ENCODE results near the gene POLR3H. TPM values are rescaled to one million over a fixed set of nuclear protein-coding genes. Genes with fewer than 3 reads are reported as not detected.
"Not testable (repeated sequence)": the region's sequence is repeated elsewhere in the genome, so short reads cannot be mapped to it uniquely, and the experiment has no call there.

The POLR3H gene
- total RNA-seq, 2 experiments from 2014 or later: 29.8 to 30.5 TPM

DNA sequence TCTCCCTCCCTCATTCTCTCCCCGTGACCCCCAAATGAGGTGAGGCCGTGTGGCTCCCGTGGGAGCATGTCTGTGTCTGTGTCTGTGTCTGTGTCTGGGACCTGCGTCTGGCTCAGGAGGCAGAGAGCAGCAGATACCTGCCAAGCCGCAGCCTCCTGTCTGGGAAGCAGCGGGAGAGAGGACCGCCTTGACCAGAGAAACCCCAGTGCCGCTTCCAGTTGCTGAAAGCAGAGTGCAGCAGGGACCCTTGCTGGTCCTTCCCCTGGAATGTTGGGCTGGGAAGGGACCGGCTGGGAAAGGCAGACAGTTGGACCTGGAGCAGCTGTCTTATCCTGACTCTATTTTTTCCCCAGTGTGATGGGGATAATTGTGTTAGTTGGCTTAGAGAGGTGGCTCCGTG lies 17.1 kb upstream of the POLR3H start:
- H3K4me1 Mint-ChIP-seq: peaks cover 3% of the 10 kb centered on the region
- peaks cover 46% of the 10 kb centered on the region for H3K27me3 Mint-ChIP-seq
- DNase-seq: no peak
- POLR2A ChIA-PET: no interaction called here
- no peak for ATAC-seq (ENCODE audit: low read depth)
- no peaks in the 10 kb centered on the region for H3K36me3 Mint-ChIP-seq
- H3K4me3 Mint-ChIP-seq: no peak overlapping the region
- no peaks in the 10 kb centered on the region for H3K9me3 Mint-ChIP-seq
- no peak overlapping the region for H3K27ac Mint-ChIP-seq

DNA sequence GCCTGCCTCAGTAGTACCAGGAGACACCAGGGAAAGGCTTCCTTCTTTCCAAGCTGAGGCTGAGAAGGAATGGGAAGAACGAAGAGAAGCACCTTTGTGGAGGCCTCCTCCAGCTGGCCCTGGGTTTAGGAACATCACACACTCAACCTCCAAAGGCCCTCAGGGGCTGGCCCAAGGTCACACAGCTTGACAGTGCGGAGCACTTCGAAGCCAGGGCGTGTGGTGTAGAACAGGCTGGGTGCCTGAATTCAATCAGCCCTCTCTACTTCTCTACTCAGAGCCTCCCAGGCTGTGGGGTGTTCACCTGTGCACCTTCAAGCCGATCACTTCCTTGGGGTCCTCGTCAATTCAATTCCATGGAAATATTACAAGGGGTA lies 15.8 kb upstream of the POLR3H start:
- POLR2A ChIA-PET: interaction anchor here (0.6 to 0.8 kb wide), 2 partner anchors 61 to 103 kb away, joined by 3 to 7 read pairs; partner anchors contain the start of genes DESI1 and XRCC6
- no peaks in the 10 kb centered on the region for H3K9me3 Mint-ChIP-seq
- no peak overlapping the region for H3K27ac Mint-ChIP-seq
- H3K36me3 Mint-ChIP-seq: no peaks in the 10 kb centered on the region
- no peak overlapping the region for H3K4me3 Mint-ChIP-seq
- H3K27me3 Mint-ChIP-seq: peaks cover 50% of the 10 kb centered on the region
- no peaks in the 10 kb centered on the region for H3K4me1 Mint-ChIP-seq
- DNase-seq (no peak), ATAC-seq (ENCODE audit: low read depth) (no peak)

DNA sequence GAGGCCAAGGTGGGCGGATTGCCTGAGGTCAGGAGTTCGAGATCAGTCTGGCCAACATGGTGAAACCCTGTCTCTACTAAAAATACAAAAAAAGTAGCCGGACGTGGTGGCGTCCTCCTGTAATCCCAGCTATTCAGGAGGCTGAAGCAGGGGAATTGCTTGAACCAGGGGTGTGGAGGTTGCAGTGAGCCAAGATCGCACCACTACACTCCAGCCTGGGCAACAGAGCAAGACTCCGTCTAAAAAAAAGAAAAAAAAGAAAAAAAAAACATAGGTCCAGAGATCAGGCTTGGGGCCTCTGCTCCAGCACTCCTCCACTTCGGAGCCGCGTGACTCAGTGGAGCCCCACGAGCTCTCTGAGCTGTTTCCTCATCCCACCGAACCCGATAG lies 14.0 kb upstream of the POLR3H start:
- not testable (repeated sequence) for DNase-seq; H3K4me1 Mint-ChIP-seq; ATAC-seq (ENCODE audit: low read depth); H3K27ac Mint-ChIP-seq; H3K36me3 Mint-ChIP-seq; H3K9me3 Mint-ChIP-seq; H3K4me3 Mint-ChIP-seq
- POLR2A ChIA-PET: interaction anchor here (0.6 to 1.3 kb wide), 2 partner anchors 17 to 104 kb away, joined by 3 read pairs; no protein-coding TSS in a partner anchor
- peaks cover 58% of the 10 kb centered on the region for H3K27me3 Mint-ChIP-seq

DNA sequence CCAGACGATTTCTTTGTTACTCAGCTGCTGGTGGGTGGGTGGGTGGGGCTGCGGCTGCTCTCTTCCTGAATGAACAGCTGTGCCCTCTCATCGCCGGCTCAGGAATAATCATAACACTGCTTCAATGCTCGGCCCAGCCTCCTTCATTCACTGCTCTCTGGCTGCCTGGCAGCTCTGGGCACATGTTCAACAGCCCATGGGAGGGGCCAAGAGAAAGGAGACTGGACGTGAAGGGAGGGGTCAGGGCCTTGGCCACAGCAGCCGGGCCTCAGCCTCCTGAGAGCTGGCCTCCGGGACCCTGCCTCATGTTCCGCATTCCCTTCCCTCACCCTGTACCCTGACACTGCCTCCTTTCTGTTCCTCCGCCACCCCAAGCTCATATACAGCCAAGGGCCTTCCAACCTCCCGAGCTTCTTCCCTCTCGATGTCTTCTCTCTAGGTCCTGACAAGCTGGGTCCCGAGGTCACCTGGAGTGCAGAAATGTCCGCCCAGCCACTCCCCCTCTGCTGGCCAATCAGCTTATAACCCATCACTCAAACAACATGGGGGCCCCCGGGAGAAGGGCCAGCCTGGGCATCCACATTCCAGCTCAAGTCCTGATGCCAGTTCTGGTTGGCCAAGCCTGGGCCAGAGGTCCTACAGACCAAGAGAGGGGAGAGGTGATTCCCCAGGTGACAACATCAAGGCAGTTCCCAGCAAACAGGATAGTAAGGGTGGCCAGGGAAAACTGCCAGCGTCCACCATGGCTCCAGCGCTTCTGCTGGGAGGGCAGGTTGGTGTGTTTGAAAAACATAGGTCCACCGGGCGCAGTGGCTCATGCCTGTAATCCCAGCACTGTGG lies 13.4 kb upstream of the POLR3H start:
- Mint-ChIP-seq H3K4me3 (no peak overlapping the region), H3K27ac (no peak overlapping the region), H3K9me3 (no peaks in the 10 kb centered on the region), H3K4me1 (no peaks in the 10 kb centered on the region), H3K27me3 (peaks cover 55% of the 10 kb centered on the region), H3K36me3 (no peaks in the 10 kb centered on the region)
- POLR2A ChIA-PET: interaction anchor here (0.6 to 1.3 kb wide), 4 partner anchors 7 to 104 kb away, joined by 3 to 4 read pairs (median 3); partner anchors contain the start of gene PMM1
- DNase-seq (no peak), ATAC-seq (ENCODE audit: low read depth) (no peak)

DNA sequence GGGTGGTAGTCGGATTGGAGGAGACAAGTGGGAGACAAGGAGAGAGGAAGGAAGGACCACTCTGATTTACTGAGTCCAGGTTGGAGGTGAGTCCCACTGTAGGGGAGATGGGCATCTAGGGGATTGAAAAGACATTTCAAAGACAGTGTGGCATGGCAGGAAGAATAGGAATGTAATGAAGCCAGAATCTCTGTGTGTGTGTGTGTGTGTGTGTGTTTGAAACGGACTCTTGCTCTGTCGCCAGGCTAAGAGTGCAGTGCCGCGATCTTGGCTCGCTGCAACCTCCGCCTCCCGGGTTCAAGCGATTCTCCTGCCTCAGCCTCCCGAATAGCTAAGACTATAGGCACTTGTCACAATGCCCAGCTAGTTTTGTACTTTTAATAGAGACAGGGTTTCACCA lies 12.3 kb upstream of the POLR3H start:
- POLR2A ChIA-PET: interaction anchor here (1.3 kb wide), 1 partner anchor 33 kb away, joined by 3 read pairs; the partner anchor contains the start of gene PMM1
- no peaks in the 10 kb centered on the region for H3K9me3 Mint-ChIP-seq
- DNase-seq: no peak
- peaks cover 57% of the 10 kb centered on the region for H3K27me3 Mint-ChIP-seq
- no peak overlapping the region for H3K4me3 Mint-ChIP-seq
- ATAC-seq (ENCODE audit: low read depth): no peak
- H3K36me3 Mint-ChIP-seq: no peaks in the 10 kb centered on the region
- no peak overlapping the region for H3K27ac Mint-ChIP-seq
- no peaks in the 10 kb centered on the region for H3K4me1 Mint-ChIP-seq

DNA sequence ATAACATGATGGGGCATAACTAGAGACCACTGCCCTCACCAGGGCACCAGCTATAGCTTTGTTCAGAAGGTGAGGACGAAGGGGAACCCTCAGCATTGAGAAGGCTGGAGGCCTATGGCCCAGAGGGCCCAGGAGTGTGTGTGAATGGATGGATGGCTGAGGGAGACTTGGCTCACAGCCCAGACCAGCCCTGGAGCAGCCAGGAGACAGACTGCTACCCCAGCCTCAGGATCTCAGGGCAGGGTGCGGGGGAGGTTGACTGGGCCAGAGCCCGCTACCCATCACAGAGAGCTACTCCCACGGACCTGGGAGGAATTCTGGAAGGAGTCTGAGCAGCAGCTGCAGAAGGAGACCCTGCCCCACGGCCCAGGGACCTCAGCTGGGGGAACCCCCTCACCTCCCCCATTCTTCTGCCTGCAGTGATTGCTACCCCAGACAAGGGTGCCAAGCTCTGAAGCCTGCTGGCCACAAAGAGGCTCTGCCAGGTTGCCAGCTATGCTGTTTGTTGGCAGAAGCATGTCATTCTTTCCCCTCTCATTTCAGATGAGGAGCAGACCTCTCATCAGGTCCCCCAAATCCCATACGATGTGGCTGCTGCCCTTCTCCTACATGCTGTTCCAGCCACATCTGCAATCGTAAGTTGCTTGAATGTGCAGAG lies 11.2 kb upstream of the POLR3H start:
- no peak for ATAC-seq (ENCODE audit: low read depth)
- Mint-ChIP-seq H3K4me1 (no peaks in the 10 kb centered on the region), H3K27ac (no peak overlapping the region), H3K27me3 (peaks cover 52% of the 10 kb centered on the region), H3K9me3 (no peaks in the 10 kb centered on the region), H3K36me3 (no peaks in the 10 kb centered on the region), H3K4me3 (no peak overlapping the region)
- POLR2A ChIA-PET: interaction anchor here (0.6 kb wide), 1 partner anchor 263 kb away, joined by 3 read pairs; no protein-coding TSS in a partner anchor
- DNase-seq: no peak

DNA sequence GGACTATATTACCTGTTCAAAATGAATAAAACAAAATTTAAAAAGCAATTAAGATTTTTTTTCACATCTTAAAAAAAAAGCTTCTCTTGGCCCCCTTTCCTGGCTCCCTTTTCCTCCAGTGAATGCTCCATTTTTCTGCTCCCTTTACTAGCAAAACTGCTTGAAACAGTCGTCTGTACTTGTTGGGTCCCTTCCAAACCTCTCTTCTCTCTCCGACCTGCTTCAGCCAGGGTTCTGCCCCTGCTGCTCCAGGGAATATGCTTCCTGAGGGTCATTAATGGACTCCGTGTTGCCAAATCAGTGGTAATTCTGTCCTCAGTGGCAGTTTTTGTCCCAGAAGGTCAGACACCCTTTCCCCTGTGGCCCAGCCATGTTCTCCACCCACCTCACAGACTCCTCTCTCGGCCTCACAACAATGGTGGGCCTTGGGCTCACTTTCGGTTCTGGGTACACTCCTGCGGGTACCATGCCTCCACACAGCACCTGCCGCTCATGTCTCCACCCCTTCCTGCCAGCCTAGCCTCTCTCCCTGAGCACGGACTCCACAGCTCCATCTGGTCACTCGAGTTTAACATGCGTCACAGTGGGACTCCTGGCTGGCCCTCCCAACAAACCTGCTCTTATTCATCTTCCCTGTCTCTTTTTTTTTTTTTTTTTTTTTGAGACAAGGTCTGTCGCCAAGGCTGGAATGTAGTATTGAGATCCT lies 7.8 kb upstream of the POLR3H start:
- Mint-ChIP-seq H3K27ac (no peak overlapping the region), H3K36me3 (no peaks in the 10 kb centered on the region), H3K9me3 (no peaks in the 10 kb centered on the region), H3K4me3 (no peak overlapping the region), H3K4me1 (no peaks in the 10 kb centered on the region), H3K27me3 (peaks cover 32% of the 10 kb centered on the region)
- no peak for ATAC-seq (ENCODE audit: low read depth)
- no peak for DNase-seq
- POLR2A ChIA-PET: interaction anchor here (0.6 kb wide), 1 partner anchor 531 kb away, joined by 3 read pairs; no protein-coding TSS in a partner anchor

DNA sequence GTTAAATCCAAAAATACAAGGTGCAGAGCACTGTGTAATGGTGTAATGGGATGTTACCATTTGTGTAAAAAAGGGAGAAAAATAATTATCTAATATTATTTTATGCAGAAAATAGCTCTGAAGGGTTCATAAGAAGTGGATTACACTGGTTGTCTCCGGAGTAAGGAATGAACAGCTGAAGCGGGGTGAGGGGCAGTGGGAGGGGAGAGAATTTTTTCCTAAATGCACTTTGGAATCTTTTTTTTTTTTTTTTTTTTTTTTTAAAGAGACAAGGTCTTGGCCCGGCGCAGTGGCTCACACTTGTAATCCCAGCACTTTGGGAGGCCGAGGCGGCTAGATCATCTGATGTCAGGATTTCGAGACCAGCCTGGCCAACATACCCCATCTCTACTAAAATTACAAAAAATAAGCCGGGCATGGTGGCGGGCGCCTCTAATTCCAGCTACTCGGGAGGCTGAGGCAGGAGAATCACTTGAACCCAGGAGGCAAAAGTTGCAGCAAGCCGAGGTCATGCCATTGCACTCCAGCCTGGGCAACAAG lies 6.8 kb upstream of the POLR3H start:
- no peak for DNase-seq
- H3K36me3 Mint-ChIP-seq: no peaks in the 10 kb centered on the region
- H3K27me3 Mint-ChIP-seq: peaks cover 26% of the 10 kb centered on the region
- H3K9me3 Mint-ChIP-seq: no peaks in the 10 kb centered on the region
- no peak overlapping the region for H3K27ac Mint-ChIP-seq
- no peak for ATAC-seq (ENCODE audit: low read depth)
- no peaks in the 10 kb centered on the region for H3K4me1 Mint-ChIP-seq
- POLR2A ChIA-PET: interaction anchor here (0.6 kb wide), 1 partner anchor 30 kb away, joined by 3 read pairs; no protein-coding TSS in a partner anchor
- no peak overlapping the region for H3K4me3 Mint-ChIP-seq

DNA sequence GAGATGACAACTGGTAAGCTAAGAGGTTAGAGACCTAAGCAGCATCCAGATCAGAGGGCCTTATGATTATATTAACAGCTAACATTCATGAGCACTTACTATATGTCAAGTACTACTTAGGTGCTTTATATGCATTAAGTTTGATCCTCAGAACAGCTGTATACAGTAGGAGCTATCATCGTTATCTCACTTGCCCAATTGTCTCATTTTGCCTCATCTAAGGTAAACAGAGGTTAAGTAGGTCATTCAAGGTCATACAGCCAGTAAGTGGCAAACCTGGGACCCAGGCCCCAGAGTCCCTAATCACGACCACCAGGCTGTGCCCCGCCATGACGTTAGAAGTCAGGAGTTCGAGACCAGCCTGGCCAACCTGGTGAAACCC lies 4.6 kb upstream of the POLR3H start:
- Mint-ChIP-seq H3K27ac (no peak overlapping the region), H3K4me3 (no peak overlapping the region), H3K36me3 (peaks cover 1% of the 10 kb centered on the region), H3K9me3 (no peaks in the 10 kb centered on the region), H3K27me3 (peaks cover 23% of the 10 kb centered on the region), H3K4me1 (peaks cover 8% of the 10 kb centered on the region)
- POLR2A ChIA-PET: interaction anchor here (0.6 kb wide), 1 partner anchor 17 kb away, joined by 3 read pairs; no protein-coding TSS in a partner anchor
- no peak for DNase-seq
- ATAC-seq (ENCODE audit: low read depth): no peak

DNA sequence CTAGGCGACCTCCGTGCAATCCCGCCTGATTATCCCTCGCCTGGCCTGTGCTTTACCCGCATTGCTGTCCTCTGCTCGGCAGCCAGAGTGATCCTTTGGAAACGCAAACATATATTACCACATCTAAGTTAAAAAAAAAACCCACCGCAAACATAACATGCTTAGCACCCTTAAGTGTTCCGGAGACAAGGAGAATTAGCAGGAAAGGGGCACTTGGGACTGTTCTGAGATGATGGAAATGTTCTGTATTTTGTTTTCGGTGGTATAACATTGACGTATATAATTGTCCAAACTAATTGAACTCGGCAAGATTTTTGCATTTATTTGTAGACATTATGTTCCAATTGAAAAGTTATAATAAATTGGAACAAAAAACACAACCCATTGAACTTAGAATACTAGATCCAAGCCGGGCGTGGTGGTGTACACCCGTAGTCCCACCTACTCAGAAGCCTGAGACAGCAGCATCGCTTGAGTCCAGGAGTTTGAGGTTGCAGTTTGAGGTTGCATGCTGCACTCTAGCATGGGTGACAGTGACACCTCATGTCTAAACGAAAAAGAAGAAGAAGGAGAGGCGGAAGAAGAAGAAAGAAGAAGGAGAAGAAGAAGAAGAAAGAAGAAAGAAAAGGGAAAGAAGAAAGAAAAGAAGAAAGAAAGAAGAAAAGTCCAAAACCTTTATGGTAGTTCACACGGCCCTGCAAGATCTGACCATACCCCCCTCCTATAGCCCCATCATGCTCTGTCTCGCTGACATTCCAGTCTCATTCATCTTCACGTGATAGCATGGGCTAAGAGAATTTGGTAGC lies 604 bp upstream of the POLR3H start:
- peak overlapping the region; percentile 98 for H3K4me3 Mint-ChIP-seq
- H3K27me3 Mint-ChIP-seq: peaks cover 4% of the 10 kb centered on the region
- DNase-seq (no peak), ATAC-seq (ENCODE audit: low read depth) (no peak)
- no peaks in the 10 kb centered on the region for H3K9me3 Mint-ChIP-seq
- peaks cover 24% of the 10 kb centered on the region for H3K4me1 Mint-ChIP-seq
- peak overlapping the region; percentile 73 for H3K27ac Mint-ChIP-seq
- H3K36me3 Mint-ChIP-seq: peaks cover 3% of the 10 kb centered on the region
- POLR2A ChIA-PET: interaction anchor here (0.6 kb wide), 1 partner anchor 36 kb away, joined by 3 read pairs; no protein-coding TSS in a partner anchor

DNA sequence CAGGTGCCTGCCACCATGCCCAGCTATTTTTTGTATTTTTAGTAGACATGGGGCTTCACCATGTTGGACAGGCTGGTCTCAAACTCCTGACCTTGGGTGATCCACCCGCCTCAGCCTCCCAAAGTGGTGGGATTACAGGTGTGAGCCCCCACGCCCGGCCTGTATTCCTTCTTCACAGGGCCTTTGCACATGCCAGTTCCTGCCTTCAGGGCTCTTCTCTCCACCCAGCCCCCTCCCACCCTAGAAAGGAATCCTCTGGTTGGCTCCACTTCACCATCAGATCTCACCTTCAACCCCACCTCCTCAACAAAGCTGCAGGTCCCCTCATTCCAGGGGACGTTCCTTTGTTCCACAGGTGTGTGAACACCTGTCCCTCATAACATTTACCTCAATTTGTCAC lies 2.0 kb downstream of the POLR3H start:
- Mint-ChIP-seq H3K9me3 (no peaks in the 10 kb centered on the region), H3K4me1 (peaks cover 24% of the 10 kb centered on the region), H3K27me3 (no peaks in the 10 kb centered on the region), H3K36me3 (peaks cover 3% of the 10 kb centered on the region), H3K4me3 (peak overlapping the region; percentile 98), H3K27ac (peak overlapping the region; percentile 78)
- POLR2A ChIA-PET: no interaction called here
- ATAC-seq (ENCODE audit: low read depth) (no peak), DNase-seq (no peak)

DNA sequence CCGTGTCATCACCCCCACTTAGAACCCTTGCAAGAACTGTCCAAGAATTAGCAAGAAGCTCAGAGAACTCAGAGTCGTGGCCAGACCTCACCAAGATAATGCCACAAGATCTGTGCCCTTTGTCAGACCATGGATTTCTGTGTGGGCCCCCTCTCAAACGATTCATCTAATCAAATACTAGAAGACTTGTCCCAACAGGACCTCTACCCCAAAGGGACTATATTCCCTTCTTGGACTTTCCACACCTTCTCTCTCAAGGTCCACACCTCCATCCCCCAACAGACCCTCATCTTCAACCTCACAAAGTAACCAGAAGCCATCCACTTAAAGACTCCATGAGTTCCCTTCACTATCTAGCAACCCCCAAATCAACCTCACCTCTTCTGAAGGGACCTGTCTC lies 2.8 kb downstream of the POLR3H start:
- DNase-seq: no peak
- H3K36me3 Mint-ChIP-seq: peaks cover 3% of the 10 kb centered on the region
- POLR2A ChIA-PET: interaction anchor here (1.0 to 1.7 kb wide), 3 partner anchors 49 to 95 kb away, joined by 3 to 4 read pairs (median 3); partner anchors contain the start of genes ACO2, PHF5A, PMM1 and TOB2
- H3K4me3 Mint-ChIP-seq: peak overlapping the region; percentile 2
- peaks cover 24% of the 10 kb centered on the region for H3K4me1 Mint-ChIP-seq
- H3K27ac Mint-ChIP-seq: no peak overlapping the region
- no peaks in the 10 kb centered on the region for H3K9me3 Mint-ChIP-seq
- no peak for ATAC-seq (ENCODE audit: low read depth)
- H3K27me3 Mint-ChIP-seq: no peaks in the 10 kb centered on the region

Data from activated naive CD8-positive, alpha-beta T cell treated with anti-CD3 and anti-CD28 coated beads, Interleukin-2, amount 10 ng/mL, durations not matched to agents 7 days and 5 days (primary cell).